ENCODE results near the gene CTDSPL.

GRCh38 chr3:37935756-37936666 is 74.3 kb downstream of the CTDSPL start:
- TF ChIP-seq POLR2A (IDR thresholded peaks at IDR 0.05) (no peak), EP300 (IDR thresholded peaks at IDR 0.05) (no peak), POLR2AphosphoS5 (IDR thresholded peaks at IDR 0.05) (no peak)
- TF ChIP-seq, protein P1, sequence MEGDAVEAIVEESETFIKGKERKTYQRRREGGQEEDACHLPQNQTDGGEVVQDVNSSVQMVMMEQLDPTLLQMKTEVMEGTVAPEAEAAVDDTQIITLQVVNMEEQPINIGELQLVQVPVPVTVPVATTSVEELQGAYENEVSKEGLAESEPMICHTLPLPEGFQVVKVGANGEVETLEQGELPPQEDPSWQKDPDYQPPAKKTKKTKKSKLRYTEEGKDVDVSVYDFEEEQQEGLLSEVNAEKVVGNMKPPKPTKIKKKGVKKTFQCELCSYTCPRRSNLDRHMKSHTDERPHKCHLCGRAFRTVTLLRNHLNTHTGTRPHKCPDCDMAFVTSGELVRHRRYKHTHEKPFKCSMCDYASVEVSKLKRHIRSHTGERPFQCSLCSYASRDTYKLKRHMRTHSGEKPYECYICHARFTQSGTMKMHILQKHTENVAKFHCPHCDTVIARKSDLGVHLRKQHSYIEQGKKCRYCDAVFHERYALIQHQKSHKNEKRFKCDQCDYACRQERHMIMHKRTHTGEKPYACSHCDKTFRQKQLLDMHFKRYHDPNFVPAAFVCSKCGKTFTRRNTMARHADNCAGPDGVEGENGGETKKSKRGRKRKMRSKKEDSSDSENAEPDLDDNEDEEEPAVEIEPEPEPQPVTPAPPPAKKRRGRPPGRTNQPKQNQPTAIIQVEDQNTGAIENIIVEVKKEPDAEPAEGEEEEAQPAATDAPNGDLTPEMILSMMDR (IDR thresholded peaks at IDR 0.05): no peak
